ENCODE results near the gene UNC5C.

DNA sequence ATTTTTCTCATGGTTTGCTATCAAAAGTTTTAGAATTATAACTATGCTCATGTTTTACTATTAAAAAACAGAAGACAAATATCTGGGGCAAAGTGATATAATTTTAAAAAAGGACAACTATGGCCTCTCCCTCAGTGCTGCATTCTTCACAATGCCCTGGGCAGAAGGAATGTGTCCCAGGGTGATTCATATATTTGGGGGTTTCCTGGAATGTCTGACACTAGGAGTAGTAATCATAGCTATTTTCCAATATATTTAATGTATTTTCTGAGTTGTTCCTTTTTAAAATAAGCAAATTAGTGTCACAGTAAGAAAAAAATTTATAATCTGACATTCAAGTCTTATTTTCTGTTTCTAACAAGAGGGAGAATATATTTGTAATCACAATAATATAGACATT lies 281.7 kb downstream of the UNC5C start:
- TF ChIP-seq POLR2A (IDR thresholded peaks at IDR 0.05) (no peak), POLR2AphosphoS5 (IDR thresholded peaks at IDR 0.05; ENCODE audit: insufficient read depth in 1 of 2, low read depth in 1 of 2) (no peak)
- TF ChIP-seq, protein P1, sequence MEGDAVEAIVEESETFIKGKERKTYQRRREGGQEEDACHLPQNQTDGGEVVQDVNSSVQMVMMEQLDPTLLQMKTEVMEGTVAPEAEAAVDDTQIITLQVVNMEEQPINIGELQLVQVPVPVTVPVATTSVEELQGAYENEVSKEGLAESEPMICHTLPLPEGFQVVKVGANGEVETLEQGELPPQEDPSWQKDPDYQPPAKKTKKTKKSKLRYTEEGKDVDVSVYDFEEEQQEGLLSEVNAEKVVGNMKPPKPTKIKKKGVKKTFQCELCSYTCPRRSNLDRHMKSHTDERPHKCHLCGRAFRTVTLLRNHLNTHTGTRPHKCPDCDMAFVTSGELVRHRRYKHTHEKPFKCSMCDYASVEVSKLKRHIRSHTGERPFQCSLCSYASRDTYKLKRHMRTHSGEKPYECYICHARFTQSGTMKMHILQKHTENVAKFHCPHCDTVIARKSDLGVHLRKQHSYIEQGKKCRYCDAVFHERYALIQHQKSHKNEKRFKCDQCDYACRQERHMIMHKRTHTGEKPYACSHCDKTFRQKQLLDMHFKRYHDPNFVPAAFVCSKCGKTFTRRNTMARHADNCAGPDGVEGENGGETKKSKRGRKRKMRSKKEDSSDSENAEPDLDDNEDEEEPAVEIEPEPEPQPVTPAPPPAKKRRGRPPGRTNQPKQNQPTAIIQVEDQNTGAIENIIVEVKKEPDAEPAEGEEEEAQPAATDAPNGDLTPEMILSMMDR (IDR thresholded peaks at IDR 0.05): no peak

Measured in vagina (tissue), 2 donors.